HG03571 (cell line): ENCODE data around the gene C19orf44.
"Not testable (repeated sequence)": the region's sequence is repeated elsewhere in the genome, so short reads cannot be mapped to it uniquely, and the experiment has no call there.

ENCODE experiments used
- ATAC-seq: cut with Tn5 transposase; IDR thresholded peaks from one replicate; pipeline ENCODE4 v1.9.1; 2021; ENCODE audit not compliant: unreplicated experiment

Gene C19orf44

DNA sequence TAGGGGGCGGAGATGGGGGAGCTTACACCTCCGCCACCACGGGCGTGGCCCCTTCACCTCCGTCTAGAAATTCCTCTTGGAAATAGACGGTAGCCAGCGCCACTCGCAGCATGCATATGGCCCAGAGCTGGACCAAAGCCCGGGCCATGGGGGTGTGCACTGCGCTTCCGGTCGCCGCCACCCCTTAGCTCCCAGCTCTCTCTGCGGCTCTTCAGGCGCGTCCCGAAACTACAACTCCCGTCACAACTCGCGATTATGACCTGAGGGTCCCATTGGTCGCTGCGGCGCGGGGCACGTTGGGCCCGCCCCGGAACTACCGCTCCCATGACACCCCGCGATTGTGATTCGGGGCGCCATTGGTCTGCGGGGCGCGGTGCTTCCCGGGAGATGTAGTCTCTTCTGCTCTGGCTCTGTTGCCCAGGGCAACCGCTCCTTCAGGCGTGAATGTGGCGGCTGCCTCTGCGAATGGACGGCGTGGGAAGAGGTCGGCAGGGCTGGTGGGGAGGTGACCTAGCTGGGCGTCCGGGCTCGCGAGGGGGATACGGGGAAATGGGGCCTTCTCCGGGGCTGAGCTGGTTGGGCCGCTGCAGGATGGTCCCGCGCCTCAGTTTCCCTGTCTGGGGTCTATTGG, at the start of gene C19orf44, which contains the start of gene CALR3:
Gene C19orf44, plus strand, starts transcription at position 413 of the 631 bp plus-strand sequence. CDS start 4,399 bp downstream, outside the sequence.
Gene CALR3, minus strand, starts transcription at position 186 of the 631 bp plus-strand sequence. Its CDS starts 38 bp downstream, at position 148.
- peak; percentile 98 for ATAC-seq

DNA sequence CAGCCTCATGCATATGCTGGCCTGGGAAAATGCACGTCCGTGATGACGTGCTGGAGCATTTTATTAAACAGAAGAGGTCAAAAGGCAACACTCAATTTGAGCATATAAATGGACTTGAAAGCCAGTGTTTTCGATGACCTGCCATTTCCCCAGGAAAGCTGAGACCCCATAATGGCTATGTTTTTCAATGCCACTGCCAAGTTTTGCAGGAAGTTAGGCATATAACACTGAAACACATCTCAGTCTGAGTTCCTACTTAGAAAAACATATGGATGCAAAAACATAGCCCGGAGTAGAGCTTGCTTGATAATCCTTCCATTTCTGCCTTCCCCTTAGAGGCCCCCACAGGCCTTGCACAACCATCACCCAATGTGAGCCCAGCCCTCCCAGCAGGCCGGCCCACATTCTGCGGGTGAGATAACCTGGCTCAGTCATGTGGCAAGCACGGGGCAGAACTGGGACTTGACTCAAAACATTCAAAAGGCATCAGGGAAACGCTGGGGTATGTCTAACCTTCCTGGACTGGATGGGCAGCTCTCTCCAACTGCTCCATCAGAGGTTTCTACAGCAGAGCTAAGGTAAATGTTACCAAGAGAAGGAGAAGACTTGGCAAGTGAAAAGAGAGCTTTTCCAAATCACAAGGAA, 49.3 kb upstream of the C19orf44 start:
- ATAC-seq = no peak

DNA sequence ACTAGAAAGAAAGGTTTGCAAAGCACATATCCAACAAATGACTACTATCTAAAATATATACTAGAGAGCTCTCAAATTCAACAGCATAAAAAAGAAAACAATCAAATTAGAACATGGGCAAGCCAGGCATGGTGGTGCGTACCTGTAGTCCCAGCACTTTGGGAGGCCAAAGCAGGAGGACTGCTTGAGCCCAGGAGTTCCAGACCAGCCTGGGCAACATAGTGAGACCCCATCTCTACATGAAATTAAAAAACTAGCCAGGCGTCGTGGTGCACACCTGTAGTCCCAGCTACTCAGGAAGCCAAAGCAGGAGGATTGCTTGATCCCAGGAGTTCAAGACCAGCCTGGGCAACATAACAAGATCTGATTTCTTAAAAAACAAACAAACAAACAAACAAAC, 47.3 kb upstream of the C19orf44 start:
- ATAC-seq = not testable (repeated sequence)

DNA sequence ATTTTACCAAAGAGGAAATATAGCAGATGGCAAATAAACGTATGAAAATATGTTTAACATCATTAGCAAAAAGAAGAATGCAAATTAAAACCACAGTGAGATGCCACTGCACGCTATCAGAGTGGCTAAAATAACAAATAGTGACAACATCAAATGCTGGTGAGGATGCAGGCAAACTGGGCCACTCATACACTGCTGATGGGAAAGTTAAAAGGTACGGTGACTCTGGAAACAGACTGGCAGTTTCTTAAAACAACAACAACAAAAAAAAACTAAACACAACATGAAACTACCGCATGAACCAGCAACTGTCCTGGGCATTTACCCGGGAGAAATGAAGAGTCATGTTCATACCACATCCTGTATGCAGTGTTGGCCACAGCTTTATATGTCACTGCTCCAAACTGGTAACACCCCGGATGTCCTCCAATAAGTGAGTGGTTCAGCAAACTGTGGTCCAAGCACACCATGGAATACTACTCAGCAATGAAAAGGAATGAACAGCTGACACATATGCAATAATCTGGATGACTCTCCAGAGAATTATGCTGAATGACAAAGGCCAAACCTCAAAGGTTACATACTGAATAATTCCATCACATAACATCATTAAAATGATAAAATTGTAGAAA, 46.7 kb upstream of the C19orf44 start:
- ATAC-seq = no peak

DNA sequence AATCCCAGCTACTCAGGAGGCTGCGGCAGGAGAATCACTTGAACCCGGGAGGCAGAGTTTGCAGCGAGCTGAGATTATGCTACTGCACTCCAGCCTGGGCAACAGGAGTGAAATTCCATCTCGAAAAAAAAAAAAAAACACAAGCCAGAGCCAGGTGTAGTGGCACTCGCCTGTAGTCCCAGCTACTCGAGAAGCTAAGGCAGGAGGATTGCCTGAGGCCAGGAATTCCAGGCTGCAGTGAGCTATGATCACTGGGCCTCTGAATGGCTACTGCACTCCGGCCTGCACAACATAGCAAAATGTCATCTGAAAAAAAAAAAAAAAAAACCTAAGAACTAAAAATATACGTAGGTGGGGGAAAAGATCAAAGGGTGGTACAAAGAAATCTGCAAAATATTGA, 43.9 kb upstream of the C19orf44 start:
- no peak for ATAC-seq

DNA sequence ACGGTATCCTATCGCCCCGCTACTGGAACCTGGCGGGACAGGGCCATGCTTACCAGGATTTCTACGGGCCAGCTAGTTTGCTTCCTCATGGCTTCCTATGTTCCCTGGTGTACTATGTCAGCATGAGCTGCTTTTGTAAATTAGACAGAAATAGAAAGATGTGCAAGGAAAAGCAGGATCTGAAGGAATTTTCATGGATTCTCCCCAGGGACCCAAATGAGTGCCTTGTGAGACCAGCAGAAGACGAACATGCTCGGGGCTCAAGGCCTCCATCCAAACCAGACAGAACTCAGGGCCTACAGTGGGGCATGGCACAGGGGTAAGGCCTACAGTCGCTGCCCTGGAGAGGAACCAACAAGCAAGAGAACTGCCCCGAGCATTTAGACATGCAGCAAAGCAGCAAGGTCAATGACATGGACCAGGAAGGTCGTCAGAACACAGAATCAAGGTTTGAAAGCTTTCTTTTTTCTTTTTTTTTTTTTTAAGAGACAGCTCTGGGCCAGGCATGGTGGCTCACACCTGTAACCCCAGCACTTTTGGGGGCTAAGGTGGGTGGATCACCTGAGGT, 41.8 kb upstream of the C19orf44 start:
- ATAC-seq = no peak

DNA sequence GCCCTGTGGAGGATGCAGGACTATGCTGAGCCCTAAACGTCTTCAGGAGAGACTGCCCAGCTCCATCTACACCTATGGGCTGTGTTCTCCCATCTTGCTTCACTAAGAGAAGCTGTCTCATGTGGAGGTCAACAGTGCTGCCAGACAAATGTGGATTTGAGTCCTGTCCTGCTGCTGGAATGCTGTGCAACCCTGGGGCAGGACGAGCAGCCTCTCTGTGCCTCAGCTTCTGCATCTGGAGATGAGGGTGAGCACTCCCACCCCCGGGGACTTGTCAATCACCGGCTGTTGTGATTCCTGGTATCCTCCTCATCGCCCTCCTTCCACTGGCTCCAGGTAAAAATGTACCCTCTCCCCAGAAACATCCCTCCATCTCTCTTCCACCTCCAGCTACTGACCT, 40.7 kb upstream of the C19orf44 start:
- ATAC-seq = no peak

DNA sequence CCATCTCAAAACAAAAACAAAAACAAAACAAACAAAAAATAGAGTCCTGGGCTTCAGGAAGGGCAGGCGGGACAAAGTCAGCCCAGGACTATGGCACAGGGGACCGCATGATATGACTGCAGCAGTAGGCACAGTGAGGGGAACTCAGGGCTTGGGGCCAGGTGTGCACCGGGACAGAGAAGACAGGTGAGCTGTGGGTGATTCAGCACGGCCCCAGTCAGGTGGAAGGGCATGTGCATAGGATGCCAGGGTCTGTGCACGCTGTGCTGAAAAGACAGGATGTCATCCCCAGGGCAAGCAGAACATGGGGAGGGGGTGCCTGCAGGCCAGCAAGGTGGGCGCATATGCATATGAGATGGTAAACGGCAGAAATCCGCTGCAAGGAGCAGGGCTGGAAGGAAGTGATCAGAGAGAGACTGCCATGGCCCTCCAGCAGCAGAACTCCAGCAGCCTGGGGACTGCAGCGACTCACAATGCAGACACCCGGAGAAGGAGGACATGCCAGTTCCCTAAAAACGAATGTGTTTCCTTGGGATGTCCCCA, 39.5 kb upstream of the C19orf44 start:
- no peak for ATAC-seq

DNA sequence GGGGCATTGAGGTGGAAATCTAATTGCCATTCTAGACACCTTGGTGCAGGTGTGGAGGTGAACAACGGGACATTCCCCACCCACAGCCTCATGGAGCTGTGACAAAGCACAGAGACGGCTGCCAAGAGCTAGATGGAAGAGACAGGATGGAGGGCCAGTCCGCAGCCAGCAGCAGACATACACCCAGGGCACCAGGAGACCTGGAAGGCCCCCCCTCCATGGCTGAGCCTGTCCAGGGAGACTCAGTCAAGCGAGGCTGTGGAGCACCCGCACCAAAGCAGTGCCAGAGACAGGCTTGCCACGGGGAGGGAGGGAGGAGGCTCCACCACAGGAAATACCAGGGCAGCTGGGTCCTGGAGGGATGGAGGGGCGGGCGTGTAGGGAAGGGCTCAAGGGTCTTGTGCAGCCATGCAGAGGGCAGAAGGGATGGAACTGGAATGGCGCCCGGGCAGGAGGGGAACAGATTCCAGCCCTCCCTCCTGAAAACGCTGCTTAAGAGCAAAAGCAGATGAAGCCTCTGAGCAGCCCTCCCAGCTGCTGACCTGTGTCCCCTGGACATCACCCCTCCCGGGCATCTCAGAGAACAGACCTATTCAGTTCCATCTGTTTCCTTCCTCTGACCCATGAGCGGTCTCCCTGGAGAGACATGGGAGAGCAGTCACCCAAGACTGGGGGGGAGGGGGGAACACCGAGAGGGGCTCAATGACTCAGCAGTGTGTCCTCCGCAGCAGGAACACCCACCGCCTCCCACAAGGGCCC, 38.8 kb upstream of the C19orf44 start:
- ATAC-seq = no peak

DNA sequence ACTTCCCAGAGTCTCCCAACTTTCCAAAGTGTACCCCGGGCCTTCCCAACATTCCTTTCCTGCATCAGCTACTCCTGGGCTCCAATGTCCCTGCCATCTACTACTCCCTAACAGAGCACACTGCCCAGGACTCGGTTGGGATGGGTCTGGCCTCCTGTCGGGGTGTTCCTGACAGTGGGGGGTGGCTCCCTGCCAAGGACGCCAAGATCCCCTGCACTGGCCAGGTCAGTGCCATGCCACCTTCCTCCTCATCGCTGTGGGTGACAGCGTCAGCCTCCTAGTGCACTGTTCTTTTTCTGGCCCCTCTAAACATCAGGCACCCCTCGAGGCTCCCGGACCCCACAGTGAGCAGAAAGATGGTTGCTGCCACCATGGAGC, 38.3 kb upstream of the C19orf44 start:
- ATAC-seq = no peak

DNA sequence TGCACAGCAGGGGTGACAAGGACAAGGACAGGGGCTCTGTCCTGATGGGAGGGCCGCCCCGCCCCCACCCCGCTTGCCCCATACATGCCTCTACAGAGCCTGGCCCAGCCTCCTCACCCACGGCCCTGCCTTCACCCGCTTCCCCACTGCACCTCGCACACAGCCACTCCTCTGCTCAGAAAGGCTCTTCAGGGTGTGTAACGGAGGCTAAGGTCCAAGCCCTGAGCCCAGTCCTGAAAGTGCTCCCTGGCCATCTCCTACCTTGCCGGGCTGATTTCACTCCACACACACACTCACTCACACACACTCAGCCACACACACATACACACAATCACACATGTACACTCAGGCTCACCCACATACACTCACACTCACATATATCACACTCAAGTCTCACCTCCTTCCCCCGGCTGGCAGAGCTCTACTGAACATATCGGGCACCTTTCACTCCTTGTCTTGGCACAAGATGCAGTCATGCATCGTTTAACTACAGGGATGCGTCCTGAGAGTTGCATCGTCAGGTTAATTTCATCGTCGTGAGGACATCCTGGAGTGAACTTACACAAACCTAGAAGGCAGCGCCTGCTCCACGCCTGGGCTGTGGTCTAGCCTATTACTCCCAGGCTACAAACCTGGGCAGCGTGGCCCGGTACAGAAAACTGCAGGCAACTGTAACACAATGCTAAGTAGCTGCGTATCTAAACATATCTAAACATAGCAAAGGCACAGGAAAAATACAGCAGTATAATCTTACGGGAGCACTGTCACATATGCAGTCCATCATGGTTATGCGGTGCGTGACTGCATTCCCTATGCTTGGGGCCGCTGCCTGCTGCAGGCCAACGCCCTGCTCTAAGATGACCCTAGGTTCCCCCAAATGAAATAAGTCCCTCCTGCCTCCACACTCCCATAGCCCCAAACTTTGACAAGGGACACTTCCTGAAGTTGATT, 37.5 kb upstream of the C19orf44 start:
- ATAC-seq = no peak

DNA sequence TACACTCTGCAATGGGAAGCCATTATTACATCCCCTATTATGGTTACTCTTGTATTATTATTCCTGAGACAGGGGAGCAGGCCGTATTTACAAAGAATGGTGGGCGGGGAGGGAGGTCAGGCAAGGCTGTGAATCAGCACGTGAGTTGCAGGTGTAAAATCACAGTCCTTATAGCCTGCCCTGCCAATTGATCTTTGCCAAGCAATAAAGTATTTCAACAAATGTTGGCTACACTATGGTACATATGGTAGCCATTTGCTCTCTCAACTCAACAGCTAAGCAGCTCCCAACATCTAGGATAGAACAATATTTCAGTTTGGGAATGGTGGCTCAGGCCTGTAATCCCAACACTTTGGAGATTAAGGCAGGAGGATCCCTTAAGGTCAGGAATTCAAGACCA, 36.5 kb upstream of the C19orf44 start:
- no peak for ATAC-seq

DNA sequence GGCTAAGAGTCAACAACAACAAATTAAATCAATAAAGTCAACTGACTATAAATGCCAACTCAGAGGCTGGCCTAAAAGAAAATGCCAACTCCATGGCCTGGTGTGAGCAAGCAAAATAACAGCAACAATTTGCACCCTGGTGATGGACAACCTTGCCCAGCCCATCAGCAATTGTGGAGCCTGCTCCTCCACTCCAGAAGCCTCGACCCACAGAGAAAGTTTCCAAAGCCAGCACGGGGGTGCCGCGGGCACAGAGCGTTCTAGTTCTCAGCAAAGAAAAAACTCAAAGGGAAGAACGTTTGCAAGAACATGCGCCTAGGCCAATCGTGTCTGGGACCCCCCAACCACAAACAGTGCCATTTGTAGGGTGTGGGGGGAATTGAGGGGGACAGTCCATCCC, 35.7 kb upstream of the C19orf44 start:
- ATAC-seq = no peak

DNA sequence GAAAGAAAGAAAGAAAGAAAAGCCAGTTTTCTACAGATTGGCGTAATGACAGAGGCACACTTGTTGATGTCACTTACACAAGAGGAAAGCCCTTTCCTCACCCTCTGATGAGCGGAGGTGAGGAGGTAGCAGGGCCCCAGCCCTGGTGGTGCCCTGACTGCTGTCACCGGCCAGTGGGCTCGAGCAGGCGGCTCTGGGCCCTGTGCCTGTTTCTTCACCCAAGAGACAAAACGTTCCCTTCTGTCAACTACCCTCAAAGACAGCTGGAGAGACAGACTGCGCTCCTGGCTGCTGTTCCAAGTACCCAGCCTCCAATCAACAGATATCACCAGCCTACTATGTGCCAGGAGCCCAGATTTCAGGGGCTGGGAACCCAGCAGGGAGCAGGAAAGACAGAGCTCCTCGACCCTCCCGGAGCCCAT, 34.6 kb upstream of the C19orf44 start:
- ATAC-seq = no peak

DNA sequence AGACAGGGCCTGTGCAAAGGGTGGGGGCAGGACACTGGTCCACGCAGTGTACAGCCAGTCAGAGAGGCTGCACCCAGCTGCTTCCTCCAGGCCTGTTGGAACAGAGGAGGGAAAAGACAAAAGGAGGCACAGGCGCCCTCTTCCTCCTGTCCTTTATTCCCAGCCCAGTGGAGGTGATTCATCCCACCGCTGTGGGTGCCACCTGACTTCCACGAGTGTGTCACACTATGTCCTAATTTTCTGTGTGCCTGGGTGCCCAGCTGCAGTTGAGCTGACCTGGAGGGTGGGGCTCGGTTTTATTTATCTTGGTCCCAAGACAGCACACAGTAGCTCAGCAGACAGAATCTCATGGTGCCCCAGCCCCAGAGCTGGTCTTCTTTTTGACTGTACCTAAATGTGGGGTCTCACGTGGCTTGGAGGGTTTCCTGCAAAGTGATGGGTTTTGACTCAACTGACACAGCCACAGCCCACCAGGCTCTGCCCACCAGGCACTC, 33.4 kb upstream of the C19orf44 start:
- ATAC-seq = no peak

DNA sequence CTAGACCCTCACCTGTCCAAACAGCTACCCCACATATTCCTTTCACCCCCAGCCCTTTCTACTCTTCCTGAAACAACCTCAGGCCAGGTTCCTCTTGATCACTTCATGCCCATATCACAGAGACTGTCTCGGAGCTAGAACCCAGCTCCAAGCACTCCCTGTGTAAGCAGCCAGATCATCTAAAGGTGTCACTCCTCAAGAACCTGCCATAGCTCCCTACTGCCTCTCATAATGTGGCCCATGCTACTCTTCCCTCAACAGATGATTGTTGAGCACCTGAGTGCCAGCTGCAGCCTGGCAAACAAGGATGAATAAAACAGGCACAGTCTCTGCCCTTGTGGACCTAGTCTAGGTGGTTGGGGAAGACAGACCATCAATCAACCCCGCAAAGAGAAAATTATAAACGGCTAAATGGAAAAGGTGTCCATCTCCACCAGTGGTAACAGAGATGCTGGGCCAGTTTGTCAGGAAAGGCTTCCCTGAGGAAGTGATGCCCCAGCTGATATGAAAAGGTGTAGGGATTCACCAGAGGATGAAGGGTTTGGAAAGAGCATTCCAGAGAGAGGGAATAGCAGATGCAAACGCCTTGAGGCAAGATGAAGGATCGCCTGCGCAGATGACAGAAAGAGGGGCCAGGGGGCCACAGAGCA, 32.7 kb upstream of the C19orf44 start:
- no peak for ATAC-seq

DNA sequence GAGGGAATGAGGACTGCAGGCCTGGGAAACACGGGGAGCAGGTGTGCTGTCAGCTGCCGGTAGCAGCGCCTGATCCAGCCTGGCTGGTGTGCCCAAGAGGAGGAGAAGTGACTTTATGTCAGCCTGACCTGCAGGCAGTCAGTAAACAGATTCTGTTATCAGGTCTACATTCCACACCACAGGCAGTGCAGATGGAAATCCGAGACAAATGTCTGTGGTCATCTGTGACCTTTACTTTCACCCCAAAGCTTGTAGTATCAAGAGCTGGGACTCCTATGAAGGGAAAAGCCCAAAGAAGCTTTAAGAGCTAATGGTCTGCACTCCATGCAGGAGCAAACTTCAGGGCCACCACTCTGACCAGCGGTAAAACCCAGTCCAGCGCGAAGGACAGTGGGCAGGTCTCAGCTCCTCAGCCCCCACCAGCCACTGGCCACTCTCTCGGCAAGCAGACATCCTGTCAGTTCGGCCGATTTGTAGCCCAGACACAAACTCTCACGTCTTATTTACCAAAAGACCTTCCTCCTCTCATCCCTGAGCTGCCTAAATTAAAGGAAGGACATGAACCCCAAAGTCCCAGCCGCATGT, 32.1 kb upstream of the C19orf44 start:
- ATAC-seq = no peak

DNA sequence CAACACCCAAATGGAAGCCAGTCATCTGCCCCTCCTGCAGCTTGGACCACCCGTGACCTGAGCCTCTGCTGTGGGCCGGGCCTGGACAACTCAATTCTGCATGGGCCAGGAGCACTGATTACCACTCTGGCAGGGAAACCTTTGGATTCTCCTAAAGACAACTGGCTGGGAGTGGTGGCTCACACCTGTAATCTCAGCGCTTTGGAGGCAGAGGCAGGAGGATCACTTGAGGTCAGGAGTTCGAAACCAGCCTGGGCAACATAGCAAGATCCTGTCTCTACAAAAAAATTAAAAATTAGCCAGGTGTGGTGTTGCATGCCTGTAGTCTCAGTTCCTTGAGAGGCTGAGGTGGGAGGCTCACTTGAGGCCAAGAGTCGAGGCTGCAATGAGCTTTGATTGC, 31.0 kb upstream of the C19orf44 start:
- ATAC-seq = no peak
